ENCODE measurements around the gene IRF2. TPM values are rescaled to one million over a fixed set of nuclear protein-coding genes. Genes with fewer than 3 reads are reported as not detected.

Gene IRF2
- total and polyA plus RNA-seq, 2 donors (not counting 1 experiment from before 2014, with no cell fraction given) = 67.8 to 68.2 TPM

- CTCF ChIA-PET = interaction anchor here (0.6 to 3.0 kb wide), 14 partner anchors 10 to 210 kb away, joined by 3 to 19 read pairs (median 4); no protein-coding TSS in a partner anchor
- Histone ChIP-seq H2AFZ (ENCODE audit: insufficient read depth, low read depth, low read length, poor library complexity, severe bottlenecking) (peak overlapping the region; percentile 71), H3K4me2 (replicated peaks; ENCODE audit: low read depth, low read length, poor library complexity, severe bottlenecking) (peak overlapping the region; percentile 92), H3K27ac (ENCODE audit: low read length in 2 of 2) (peak overlapping the region; percentile 87 to 96), H3K9me3 (ENCODE audit: control extremely low read depth in 1 of 3, control insufficient read depth in 2 of 3, insufficient read depth in 1 of 3, low read length in 2 of 3) (no peaks in the 10 kb centered on the region), H4K20me1 (ENCODE audit: control insufficient read depth, insufficient read depth, low read length, poor library complexity, severe bottlenecking) (peaks cover 10% of the 10 kb centered on the region), H3K36me3 (replicated peaks in 1 of 2; ENCODE audit: control extremely low read depth in 1 of 2, control insufficient read depth in 1 of 2, extremely low read depth in 1 of 2, insufficient read depth in 2 of 2, low read length in 1 of 2) (peaks cover 2 to 11% of the 10 kb centered on the region in 2 experiments), H3K9ac (ENCODE audit: low read length) (peak overlapping the region; percentile 91), H3K27me3 (replicated peaks in 1 of 4; ENCODE audit: control extremely low read depth in 1 of 4, control insufficient read depth in 3 of 4, insufficient read depth in 4 of 4, low read length in 3 of 4) (no peaks in the 10 kb centered on the region), H3K4me3 (ENCODE audit: control extremely low read depth in 1 of 5, extremely low read depth in 1 of 5, insufficient read depth in 1 of 5, low read depth in 2 of 5, low read length in 4 of 5) (peak overlapping the region; percentile 89 to 100 (median 90)), H3K79me2 (ENCODE audit: control insufficient read depth, insufficient read depth, low read length) (peaks cover 85% of the 10 kb centered on the region), H3K4me1 (ENCODE audit: control insufficient read depth in 2 of 2, insufficient read depth in 2 of 2, low read length in 2 of 2) (peaks cover 61 to 62% of the 10 kb centered on the region in 2 donors)
- WGBS (ENCODE audit: insufficient coverage) = under 1% methylated on average over 64 of the region's 65 CpGs
- Mint-ChIP-seq H3K4me3 (peak overlapping the region; percentile 96), H3K27me3 (no peaks in the 10 kb centered on the region), H3K27ac (peak overlapping the region; percentile 95), H3K9me3 (ENCODE audit: insufficient read depth) (no peaks in the 10 kb centered on the region), H3K4me1 (peaks cover 65% of the 10 kb centered on the region)
- ATAC-seq (ENCODE audit: low read depth) = peak; percentile 12
- intact Hi-C loops (cut with micrococcal nuclease) = loop anchor here (1.0 to 10.0 kb wide), 13 partner anchors 29 to 729 kb away; partner anchors contain the start of genes ACSL1, CENPU and CFAP97
- TF ChIP-seq EZH2 (IDR thresholded peaks at IDR 0.05; ENCODE audit: borderline replicate concordance, insufficient read depth, low read depth, low read length, poor library complexity, severe bottlenecking) = no peak
- TF ChIP-seq, protein P1, sequence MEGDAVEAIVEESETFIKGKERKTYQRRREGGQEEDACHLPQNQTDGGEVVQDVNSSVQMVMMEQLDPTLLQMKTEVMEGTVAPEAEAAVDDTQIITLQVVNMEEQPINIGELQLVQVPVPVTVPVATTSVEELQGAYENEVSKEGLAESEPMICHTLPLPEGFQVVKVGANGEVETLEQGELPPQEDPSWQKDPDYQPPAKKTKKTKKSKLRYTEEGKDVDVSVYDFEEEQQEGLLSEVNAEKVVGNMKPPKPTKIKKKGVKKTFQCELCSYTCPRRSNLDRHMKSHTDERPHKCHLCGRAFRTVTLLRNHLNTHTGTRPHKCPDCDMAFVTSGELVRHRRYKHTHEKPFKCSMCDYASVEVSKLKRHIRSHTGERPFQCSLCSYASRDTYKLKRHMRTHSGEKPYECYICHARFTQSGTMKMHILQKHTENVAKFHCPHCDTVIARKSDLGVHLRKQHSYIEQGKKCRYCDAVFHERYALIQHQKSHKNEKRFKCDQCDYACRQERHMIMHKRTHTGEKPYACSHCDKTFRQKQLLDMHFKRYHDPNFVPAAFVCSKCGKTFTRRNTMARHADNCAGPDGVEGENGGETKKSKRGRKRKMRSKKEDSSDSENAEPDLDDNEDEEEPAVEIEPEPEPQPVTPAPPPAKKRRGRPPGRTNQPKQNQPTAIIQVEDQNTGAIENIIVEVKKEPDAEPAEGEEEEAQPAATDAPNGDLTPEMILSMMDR (IDR thresholded peaks at IDR 0.05) = no peak
- POLR2A ChIA-PET = interaction anchor here (0.7 to 1.7 kb wide), 12 partner anchors 20 to 261 kb away, joined by 3 to 14 read pairs (median 6); partner anchors contain the start of genes CASP3, CENPU and PRIMPOL
- DNase-seq = peak; percentile 73
Measured at GRCh38 chr4:184473499-184474262, 669 bp downstream of the IRF2 start.
